Hepatocyte (in vitro differentiated cells): ENCODE results near the gene NOS3.

ENCODE experiments used
- CTCF ChIP-seq: fragments of 200-600 bp; sonication (generic); IDR thresholded peaks from 2 replicates; pipeline ENCODE4 v1.5.1; 2016; ENCODE audit warnings: antibody characterized with exemption, mild to moderate bottlenecking; ENCODE audit not compliant: poor library complexity
- EZH2 ChIP-seq: fragments of 200-600 bp; sonication (generic); IDR thresholded peaks from 2 replicates; pipeline ENCODE4 v1.6.1; 2016; ENCODE audit warnings: antibody characterized with exemption, mild to moderate bottlenecking, borderline replicate concordance
- EZH2phosphoT487 ChIP-seq: fragments of 200-600 bp; sonication (generic); IDR thresholded peaks from one replicate; pipeline ENCODE4 v1.6.1; 2018; ENCODE audit warnings: antibody characterized with exemption, mild to moderate bottlenecking, low read depth, moderate library complexity; ENCODE audit not compliant: unreplicated experiment, severe bottlenecking

GRCh38 chr7:150972023-150972468 lies 18.8 kb upstream of the NOS3 start:
- no peak for TF ChIP-seq CTCF
- TF ChIP-seq EZH2, result no peak
- no peak for TF ChIP-seq EZH2phosphoT487
